DMS 273 (cell line): ENCODE measurements around the gene NLGN3.

Experiments
- DNase-seq: peaks from one replicate; lab custom pipeline; 2025; ENCODE audit not compliant: unreplicated experiment; lab: John Stamatoyannopoulos, UW

Gene NLGN3

GRCh38 chrX:71144651-71145050 lies at the start of gene NLGN3:
Gene NLGN3 (plus strand): TSS chrX:71144841. CDS start chrX:71147750, 2,909 bp downstream.
- DNase-seq, result peak; percentile 60

GRCh38 chrX:71095033-71095432 lies 49.6 kb upstream of the NLGN3 start:
- DNase-seq, result no peak

- DNase-seq, result peak; percentile 93
Observed at GRCh38 chrX:71095555-71095980, 49.1 kb upstream of the NLGN3 start, which contains the start of gene FOXO4. Gene FOXO4 (plus strand): TSS chrX:71095851. CDS start chrX:71096529, 678 bp downstream.

- peak; percentile 78 for DNase-seq
Observed at GRCh38 chrX:71095981-71096759, 48.5 kb upstream of the NLGN3 start.

GRCh38 chrX:71096760-71097032 lies 47.9 kb upstream of the NLGN3 start:
- no peak for DNase-seq

GRCh38 chrX:71098302-71098701 lies 46.3 kb upstream of the NLGN3 start:
- peak; percentile 73 for DNase-seq

- DNase-seq, result no peak
Observed at GRCh38 chrX:71098951-71099506, 45.6 kb upstream of the NLGN3 start.

- DNase-seq, result no peak
Observed at GRCh38 chrX:71099736-71100135, 44.9 kb upstream of the NLGN3 start.

GRCh38 chrX:71100581-71101505 lies 43.8 kb upstream of the NLGN3 start:
- DNase-seq, result no peak

- DNase-seq, result no peak
Observed at GRCh38 chrX:71102292-71102691, 42.3 kb upstream of the NLGN3 start.

GRCh38 chrX:71103110-71103983 lies 41.3 kb upstream of the NLGN3 start:
- DNase-seq, result peak; percentile 45

GRCh38 chrX:71105628-71106027 lies 39.0 kb upstream of the NLGN3 start:
- DNase-seq, result no peak

GRCh38 chrX:71106427-71106826 lies 38.2 kb upstream of the NLGN3 start, which contains the start of gene CXorf65:
Gene CXorf65 (minus strand): TSS chrX:71106740. CDS start chrX:71106556, 184 bp downstream.
- no peak for DNase-seq

- DNase-seq, result no peak
Observed at GRCh38 chrX:71107245-71107644, 37.4 kb upstream of the NLGN3 start.

GRCh38 chrX:71107762-71108360 lies 36.8 kb upstream of the NLGN3 start:
- DNase-seq, result no peak

GRCh38 chrX:71109051-71109450 lies 35.6 kb upstream of the NLGN3 start:
- DNase-seq, result no peak

GRCh38 chrX:71111141-71111843 lies 33.3 kb upstream of the NLGN3 start, which contains the start of gene IL2RG:
Gene IL2RG (minus strand): TSS chrX:71111577. CDS start chrX:71111539, 38 bp downstream.
- no peak for DNase-seq

- no peak for DNase-seq
Observed at GRCh38 chrX:71111921-71112431, 32.7 kb upstream of the NLGN3 start.

GRCh38 chrX:71117358-71117757 lies 27.3 kb upstream of the NLGN3 start:
- DNase-seq, result no peak
